Parathyroid adenoma (tissue), 2 donors: ENCODE results near the gene CPXM1.

ENCODE experiments used
- H2AFZ ChIP-seq: fragments of 300-600 bp; sonication (generic); one replicate; pipeline ENCODE4 v1.7.0; 2017; ENCODE audit warnings: antibody characterized with exemption, mild to moderate bottlenecking
- H3K27ac ChIP-seq: fragments of 300-600 bp; sonication (generic); one replicate; pipeline ENCODE4 v1.7.0; 2017
- H3K27me3 ChIP-seq: fragments of 300-600 bp; sonication (generic); one replicate; pipeline ENCODE4 v1.7.0; 2017; ENCODE audit warnings: low read length; ENCODE audit not compliant: control insufficient read depth, insufficient read depth
- H3K36me3 ChIP-seq: fragments of 300-600 bp; sonication (generic); one replicate; pipeline ENCODE4 v1.7.0; 2017; ENCODE audit warnings: low read length; ENCODE audit not compliant: control insufficient read depth, insufficient read depth
- H3K4me1 ChIP-seq: fragments of 300-600 bp; sonication (generic); one replicate; pipeline ENCODE4 v1.7.0; 2017; ENCODE audit warnings: control low read depth
- H3K4me2 ChIP-seq: fragments of 300-600 bp; sonication (generic); one replicate; pipeline ENCODE4 v1.7.0; 2017; ENCODE audit warnings: low read length
- H3K4me3 ChIP-seq: fragments of 300-600 bp; sonication (generic); one replicate; pipeline ENCODE4 v1.7.0; 2017; ENCODE audit warnings: low read depth, low read length
- H3K79me2 ChIP-seq: fragments of 300-600 bp; sonication (generic); one replicate; pipeline ENCODE4 v1.7.0; 2017; ENCODE audit warnings: control low read depth
- H3K9ac ChIP-seq: fragments of 300-600 bp; sonication (generic); one replicate; pipeline ENCODE4 v1.7.0; 2017; ENCODE audit warnings: mild to moderate bottlenecking
- H3K9me3 ChIP-seq: fragments of 300-600 bp; sonication (generic); one replicate; pipeline ENCODE4 v1.7.0; 2017; ENCODE audit warnings: low read length; ENCODE audit not compliant: control insufficient read depth
- TF ChIP-seq, protein P1 (sequence below): fragments of 300-600 bp; sonication (generic); IDR thresholded peaks from one replicate; pipeline ENCODE4 v1.7.0; 2017; ENCODE audit warnings: antibody characterized with exemption, mild to moderate bottlenecking
- donor health status: primary hyperparathyroidism.

CPXM1 gene

DNA sequence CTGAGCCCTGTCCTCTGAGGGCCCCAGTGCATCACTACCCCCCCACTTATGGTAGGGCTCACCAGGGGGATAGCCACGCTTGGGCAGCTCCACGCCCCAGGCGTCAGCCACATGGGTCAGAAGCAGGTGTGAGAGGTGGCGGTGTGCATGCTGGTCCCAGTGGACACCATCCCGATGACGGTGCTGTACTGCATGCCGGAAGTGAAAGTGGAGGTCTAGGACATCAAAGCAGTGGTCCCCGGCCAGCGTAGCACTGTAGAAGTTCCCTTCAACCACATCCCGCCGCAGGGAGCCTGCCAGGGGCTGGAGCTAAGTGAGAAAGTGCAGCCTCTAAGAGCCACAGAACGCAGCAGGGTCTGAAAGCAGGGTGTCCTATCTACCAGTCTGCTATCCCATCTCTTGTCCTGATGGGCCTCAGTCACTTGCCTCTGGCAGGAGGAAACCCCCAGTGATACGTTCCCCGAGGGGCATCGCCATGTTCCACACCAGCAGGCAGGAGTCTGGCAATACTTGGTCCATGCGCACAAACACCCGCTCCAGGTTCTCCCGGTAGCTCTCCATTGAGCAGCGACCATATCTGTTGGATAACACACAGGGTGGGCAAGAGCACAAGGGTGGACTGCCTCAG, 37.9 kb upstream of the CPXM1 start:
- TF ChIP-seq, protein P1, sequence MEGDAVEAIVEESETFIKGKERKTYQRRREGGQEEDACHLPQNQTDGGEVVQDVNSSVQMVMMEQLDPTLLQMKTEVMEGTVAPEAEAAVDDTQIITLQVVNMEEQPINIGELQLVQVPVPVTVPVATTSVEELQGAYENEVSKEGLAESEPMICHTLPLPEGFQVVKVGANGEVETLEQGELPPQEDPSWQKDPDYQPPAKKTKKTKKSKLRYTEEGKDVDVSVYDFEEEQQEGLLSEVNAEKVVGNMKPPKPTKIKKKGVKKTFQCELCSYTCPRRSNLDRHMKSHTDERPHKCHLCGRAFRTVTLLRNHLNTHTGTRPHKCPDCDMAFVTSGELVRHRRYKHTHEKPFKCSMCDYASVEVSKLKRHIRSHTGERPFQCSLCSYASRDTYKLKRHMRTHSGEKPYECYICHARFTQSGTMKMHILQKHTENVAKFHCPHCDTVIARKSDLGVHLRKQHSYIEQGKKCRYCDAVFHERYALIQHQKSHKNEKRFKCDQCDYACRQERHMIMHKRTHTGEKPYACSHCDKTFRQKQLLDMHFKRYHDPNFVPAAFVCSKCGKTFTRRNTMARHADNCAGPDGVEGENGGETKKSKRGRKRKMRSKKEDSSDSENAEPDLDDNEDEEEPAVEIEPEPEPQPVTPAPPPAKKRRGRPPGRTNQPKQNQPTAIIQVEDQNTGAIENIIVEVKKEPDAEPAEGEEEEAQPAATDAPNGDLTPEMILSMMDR: no peak
- Histone ChIP-seq H3K4me1 (peaks cover 5% of the 10 kb centered on the region), H3K9me3 (no peaks in the 10 kb centered on the region), H3K27ac (no peak overlapping the region), H3K4me3 (no peak overlapping the region), H3K27me3 (no peaks in the 10 kb centered on the region), H3K4me2 (no peak overlapping the region), H3K36me3 (no peaks in the 10 kb centered on the region), H3K9ac (no peak overlapping the region), H2AFZ (no peak overlapping the region), H3K79me2 (peaks cover 6% of the 10 kb centered on the region)

DNA sequence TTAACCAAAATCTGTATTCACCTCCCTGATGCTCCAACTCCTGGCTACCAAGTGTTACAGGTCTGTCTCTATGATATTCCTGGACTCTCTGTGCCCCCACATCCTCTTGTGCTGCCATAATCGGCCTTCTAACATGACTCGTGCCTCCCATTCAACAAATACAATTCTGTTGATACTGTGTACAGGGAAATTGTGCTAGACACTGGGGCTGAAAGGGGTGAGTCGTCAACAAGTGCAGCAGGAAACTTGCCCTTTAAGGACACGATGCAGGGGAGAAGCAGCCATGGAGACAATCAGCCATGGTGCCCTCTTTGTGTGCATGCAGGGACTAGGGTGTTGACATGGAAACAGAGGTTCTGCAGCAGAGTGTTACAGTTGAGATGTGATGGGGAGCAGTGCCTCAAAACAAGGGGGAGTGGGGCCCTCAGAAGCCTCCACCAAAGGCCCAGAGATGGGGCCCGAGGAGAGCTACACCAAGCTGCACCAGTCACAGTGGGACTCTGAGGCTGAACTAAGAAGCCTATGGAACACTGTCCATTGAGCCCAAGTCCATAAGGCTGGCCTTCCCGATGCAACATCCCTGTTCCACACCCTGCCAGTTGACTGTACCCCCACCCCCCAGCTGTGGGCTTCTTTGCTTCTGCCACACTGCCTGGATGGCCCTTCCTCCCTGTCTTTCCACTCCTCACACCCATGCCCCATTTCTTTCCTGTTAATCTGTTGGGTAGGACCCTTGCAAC, 37.0 kb upstream of the CPXM1 start:
- H3K4me1 ChIP-seq: peaks cover 5% of the 10 kb centered on the region
- no peaks in the 10 kb centered on the region for H3K36me3 ChIP-seq
- H3K27ac ChIP-seq: no peak overlapping the region
- H3K4me2 ChIP-seq: no peak overlapping the region
- TF ChIP-seq, protein P1: no peak
- H2AFZ ChIP-seq: no peak overlapping the region
- peaks cover 3% of the 10 kb centered on the region for H3K79me2 ChIP-seq
- no peaks in the 10 kb centered on the region for H3K9me3 ChIP-seq
- no peak overlapping the region for H3K4me3 ChIP-seq
- H3K27me3 ChIP-seq: no peaks in the 10 kb centered on the region
- H3K9ac ChIP-seq: no peak overlapping the region

DNA sequence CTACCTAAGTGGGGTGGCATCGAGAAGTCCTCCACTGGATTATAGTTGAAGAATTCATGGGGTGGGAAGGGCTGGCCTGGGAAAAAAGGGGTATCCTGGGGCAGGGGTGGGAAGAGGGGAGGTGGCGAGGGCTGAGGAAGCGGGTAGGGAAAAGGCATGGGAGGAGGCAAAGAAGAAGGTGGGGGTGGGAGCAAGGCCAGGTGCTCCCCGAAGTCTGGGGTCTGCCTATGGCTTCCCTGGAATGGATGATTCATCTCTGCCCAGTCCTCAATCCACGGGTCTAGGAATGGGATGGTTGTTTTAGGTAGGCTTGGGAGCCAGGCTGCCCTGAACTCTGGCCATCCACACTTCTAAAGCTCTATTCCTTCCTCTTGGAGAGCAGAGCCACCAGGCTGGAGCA, 35.6 kb upstream of the CPXM1 start:
- H3K4me1 ChIP-seq: peaks cover 2% of the 10 kb centered on the region
- no peak overlapping the region for H3K9ac ChIP-seq
- H3K27me3 ChIP-seq: no peaks in the 10 kb centered on the region
- H3K36me3 ChIP-seq: no peaks in the 10 kb centered on the region
- no peak overlapping the region for H3K27ac ChIP-seq
- no peaks in the 10 kb centered on the region for H3K9me3 ChIP-seq
- TF ChIP-seq, protein P1: no peak
- H3K79me2 ChIP-seq: no peaks in the 10 kb centered on the region
- no peak overlapping the region for H3K4me3 ChIP-seq
- H3K4me2 ChIP-seq: no peak overlapping the region
- H2AFZ ChIP-seq: no peak overlapping the region

DNA sequence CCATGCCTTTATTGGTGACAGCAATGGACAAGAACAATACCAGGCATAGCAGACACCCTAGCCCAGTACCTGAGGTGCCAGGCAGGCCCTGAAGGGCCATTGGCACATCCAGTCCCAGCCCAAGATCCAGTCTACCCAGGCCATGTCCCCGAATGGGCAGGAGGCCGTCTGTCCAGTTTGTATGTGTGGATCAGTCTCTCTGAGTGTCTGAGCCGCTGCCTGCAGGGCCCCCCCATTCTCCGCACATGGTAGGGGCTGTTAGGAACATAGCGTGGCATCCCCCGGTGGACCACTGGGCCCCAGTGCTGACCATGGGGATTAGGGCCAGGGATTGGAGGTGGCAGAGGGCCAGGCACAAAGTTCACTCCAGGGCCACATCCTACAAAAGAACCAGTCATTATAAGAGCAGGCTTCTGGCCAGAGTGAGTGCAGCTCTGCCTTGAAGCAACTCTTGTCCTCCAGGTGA, 34.9 kb upstream of the CPXM1 start:
- Histone ChIP-seq H3K79me2 (no peaks in the 10 kb centered on the region), H3K9me3 (no peaks in the 10 kb centered on the region), H3K4me3 (no peak overlapping the region), H3K9ac (no peak overlapping the region), H3K27me3 (no peaks in the 10 kb centered on the region), H3K4me1 (peaks cover 2% of the 10 kb centered on the region), H3K27ac (no peak overlapping the region), H2AFZ (no peak overlapping the region), H3K36me3 (no peaks in the 10 kb centered on the region), H3K4me2 (no peak overlapping the region)
- TF ChIP-seq, protein P1: no peak
